Measurements from ENCODE around the gene HSPA1L.

GRCh38 chr6:31819871-31820299 lies 4.8 kb upstream of the HSPA1L start:
- TF ChIP-seq, protein P1, sequence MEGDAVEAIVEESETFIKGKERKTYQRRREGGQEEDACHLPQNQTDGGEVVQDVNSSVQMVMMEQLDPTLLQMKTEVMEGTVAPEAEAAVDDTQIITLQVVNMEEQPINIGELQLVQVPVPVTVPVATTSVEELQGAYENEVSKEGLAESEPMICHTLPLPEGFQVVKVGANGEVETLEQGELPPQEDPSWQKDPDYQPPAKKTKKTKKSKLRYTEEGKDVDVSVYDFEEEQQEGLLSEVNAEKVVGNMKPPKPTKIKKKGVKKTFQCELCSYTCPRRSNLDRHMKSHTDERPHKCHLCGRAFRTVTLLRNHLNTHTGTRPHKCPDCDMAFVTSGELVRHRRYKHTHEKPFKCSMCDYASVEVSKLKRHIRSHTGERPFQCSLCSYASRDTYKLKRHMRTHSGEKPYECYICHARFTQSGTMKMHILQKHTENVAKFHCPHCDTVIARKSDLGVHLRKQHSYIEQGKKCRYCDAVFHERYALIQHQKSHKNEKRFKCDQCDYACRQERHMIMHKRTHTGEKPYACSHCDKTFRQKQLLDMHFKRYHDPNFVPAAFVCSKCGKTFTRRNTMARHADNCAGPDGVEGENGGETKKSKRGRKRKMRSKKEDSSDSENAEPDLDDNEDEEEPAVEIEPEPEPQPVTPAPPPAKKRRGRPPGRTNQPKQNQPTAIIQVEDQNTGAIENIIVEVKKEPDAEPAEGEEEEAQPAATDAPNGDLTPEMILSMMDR (conservative IDR thresholded peaks at IDR 0.05 in 1 of 2, IDR thresholded peaks at IDR 0.05 in 1 of 2; ENCODE audit: low read depth in 1 of 2, low read length in 2 of 2): no peak
- no peak for TF ChIP-seq EZH2 (IDR thresholded peaks at IDR 0.05; ENCODE audit: low read length, missing control alignments)
